Hepatocyte (in vitro differentiated cells): ENCODE results near the gene OLFM2.

Experiments used
- CTCF ChIP-seq: fragments of 200-600 bp; sonication (generic); IDR thresholded peaks from 2 replicates; pipeline ENCODE4 v1.5.1; 2016; ENCODE audit warnings: antibody characterized with exemption, mild to moderate bottlenecking; ENCODE audit not compliant: poor library complexity
- EZH2 ChIP-seq: fragments of 200-600 bp; sonication (generic); IDR thresholded peaks from 2 replicates; pipeline ENCODE4 v1.6.1; 2016; ENCODE audit warnings: antibody characterized with exemption, mild to moderate bottlenecking, borderline replicate concordance
- EZH2phosphoT487 ChIP-seq: fragments of 200-600 bp; sonication (generic); IDR thresholded peaks from one replicate; pipeline ENCODE4 v1.6.1; 2018; ENCODE audit warnings: antibody characterized with exemption, mild to moderate bottlenecking, low read depth, moderate library complexity; ENCODE audit not compliant: unreplicated experiment, severe bottlenecking

GRCh38 chr19:9937001-9937411, 691 bp upstream of the OLFM2 start:
- TF ChIP-seq CTCF, result no peak
- TF ChIP-seq EZH2, result no peak
- TF ChIP-seq EZH2phosphoT487, result no peak
